NCI-H146 treated with DMSO at 0.1 percent for 48 hours (cell line): ENCODE data around the gene DDHD1.
A peak's percentile ranks its signal among the peaks of the same experiment; 100 is the strongest.
"Not testable (repeated sequence)": the region's sequence is repeated elsewhere in the genome, so short reads cannot be mapped to it uniquely, and the experiment has no call there.

Experiments
- DNase-seq: peaks from one replicate; lab custom pipeline; 2025; ENCODE audit not compliant: unreplicated experiment; lab: John Stamatoyannopoulos, UW

Gene DDHD1

DNA sequence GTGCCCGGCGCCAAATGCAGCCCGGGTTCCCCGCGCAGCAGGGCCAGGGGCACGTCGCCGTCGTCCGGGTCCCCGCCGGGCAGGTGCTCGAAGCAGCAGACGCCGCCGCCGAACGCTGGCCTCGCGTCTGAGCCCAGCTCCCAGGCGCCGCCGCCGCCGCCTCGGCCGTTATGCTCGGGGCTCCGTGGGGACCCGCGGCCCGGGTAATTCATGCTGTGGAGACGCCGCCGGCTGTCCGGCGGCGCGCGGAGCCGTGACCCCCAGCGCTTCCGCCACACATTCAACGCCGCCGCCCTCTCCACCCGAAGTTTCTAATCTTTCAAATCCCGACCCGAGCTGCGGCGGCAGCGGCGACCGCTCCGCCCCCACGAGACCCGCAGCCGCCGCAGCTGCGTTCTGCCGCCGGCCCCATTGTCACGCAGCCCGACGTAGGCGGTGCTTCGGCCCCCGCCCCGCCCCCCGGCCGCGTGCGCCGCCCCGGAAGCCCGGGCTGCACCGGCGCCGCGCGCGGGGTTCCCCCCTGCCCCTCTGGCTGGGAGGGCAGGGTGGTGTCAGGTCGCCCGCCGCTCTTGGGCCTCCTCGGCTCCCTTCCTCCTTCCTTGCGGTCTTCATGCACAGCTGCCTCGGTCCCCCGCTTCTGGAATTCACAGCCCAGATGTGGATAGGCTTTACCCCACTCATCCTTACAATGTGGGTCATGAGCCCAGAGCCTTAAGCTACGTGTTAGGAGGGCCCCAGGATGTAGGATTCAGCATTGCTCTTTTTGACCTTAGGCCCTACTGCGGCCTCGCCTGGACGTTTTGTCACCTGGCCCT lies at the start of gene DDHD1:
Gene DDHD1 (minus strand): TSS at position 437 of the 815 bp plus-strand sequence. CDS start 225 bp downstream, at position 212.
- DNase-seq: peak; percentile 58

DNA sequence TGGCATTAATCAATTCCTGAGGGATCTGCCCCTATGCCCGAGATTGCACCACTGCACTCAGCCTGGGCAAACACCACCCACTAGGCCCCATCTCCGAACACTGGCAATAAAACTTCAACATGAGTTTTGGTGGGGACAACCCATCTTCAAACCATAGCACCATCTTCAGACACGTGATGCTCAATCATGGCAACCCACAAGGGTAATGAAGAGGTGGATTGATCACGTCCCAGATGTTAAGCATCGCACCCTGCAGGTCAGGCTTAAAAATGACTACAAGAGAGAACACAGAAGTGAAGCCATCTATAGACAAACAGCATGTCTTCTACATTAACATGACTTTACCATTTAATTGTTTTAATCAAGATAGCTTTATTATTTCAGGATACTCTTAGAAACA lies 42.8 kb upstream of the DDHD1 start:
- no peak for DNase-seq

DNA sequence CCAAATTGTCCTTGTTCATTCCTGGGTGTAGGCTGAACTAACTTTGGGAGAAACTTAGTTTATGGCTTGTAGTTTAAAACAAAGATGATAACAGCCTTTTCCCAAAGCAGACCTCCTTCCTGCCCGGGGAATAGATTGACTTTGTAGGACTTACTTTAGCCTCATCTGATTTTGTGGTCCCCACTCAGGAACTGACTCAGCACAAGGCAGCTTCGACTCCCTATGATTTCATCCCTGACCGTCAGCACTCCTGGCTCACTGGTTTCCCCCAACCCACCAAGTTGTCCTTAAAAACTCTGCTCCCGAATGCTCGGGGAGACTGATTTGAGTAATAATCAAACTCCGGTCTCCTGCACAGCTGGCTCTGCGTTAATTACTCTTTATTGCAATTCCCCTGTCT lies 40.1 kb upstream of the DDHD1 start:
- no peak for DNase-seq

DNA sequence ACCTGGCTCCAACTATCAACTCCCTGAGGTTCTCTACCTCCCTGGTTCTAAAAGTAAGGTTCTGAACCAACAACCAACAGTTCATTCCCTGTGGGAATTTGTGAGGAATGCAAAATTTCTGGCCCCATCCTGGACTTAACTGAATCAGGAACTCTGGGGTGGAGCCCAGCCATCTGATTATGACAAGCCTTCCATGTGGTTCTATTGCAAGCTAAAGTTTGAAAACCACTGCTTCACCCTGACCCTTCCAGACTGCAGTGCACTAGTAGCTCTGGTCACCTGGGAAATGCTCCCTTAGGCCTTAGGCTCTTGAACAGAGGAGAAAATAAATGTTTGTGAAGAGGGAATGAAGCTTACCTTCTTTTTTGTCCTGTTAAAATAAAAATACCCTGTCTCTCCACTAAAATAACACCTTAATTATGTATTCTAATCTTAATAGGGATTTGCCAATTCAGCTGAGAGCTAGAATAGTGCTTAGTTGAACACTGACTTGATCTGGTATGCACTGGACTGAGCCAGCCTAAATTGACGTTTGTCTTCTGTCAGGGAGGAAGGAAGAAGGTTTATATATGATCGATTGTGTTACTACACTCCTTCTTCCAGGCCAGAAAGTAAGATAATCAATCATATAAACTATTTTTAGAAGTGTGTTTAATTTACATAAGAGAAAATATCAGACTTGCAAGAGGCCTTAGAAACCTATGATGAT lies 39.1 kb upstream of the DDHD1 start:
- no peak for DNase-seq

DNA sequence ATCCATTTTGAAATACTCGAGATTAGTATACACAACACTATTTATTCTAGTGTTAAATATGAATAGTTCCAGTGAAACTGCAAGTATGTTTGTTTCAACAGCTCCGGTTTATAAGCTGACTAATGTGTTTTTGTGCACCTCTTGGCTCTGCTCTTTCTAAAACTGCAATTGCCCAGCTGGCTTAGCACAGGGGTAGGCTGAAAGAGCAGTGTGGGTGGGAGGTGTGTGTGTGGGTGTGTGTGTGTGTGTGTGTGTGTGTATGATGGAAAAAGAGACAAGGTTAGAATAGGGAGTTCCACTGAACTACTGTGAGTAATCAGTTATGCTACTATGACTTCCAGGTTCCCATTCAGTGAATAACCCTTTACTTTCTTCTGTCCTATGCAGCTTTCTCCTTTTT lies 37.8 kb upstream of the DDHD1 start:
- no peak for DNase-seq

DNA sequence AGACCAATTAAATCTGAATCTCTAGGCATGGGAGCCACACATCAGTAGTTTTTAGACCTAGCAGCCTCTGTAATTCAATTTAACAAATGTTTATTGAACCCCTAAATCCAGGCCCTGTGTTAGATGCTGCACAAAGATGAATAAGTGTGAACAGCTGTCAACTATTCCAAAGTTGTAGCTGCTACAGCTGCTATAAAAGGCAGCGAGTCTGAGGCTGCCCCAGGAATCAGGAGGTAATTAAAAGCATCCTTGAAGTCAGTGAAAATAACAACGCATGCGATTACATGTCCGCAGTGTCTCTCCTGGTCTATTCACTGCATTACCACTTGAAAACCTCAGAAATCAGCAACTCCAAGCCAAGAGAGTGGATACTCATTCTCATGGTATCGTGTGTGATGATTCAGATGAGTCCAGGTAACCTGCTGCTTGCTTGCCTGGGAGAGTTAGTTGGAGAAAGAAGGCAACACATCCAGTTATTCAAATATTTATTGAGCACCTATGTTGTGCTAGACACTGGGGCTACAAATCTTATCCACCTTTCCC lies 34.9 kb upstream of the DDHD1 start:
- DNase-seq: no peak

DNA sequence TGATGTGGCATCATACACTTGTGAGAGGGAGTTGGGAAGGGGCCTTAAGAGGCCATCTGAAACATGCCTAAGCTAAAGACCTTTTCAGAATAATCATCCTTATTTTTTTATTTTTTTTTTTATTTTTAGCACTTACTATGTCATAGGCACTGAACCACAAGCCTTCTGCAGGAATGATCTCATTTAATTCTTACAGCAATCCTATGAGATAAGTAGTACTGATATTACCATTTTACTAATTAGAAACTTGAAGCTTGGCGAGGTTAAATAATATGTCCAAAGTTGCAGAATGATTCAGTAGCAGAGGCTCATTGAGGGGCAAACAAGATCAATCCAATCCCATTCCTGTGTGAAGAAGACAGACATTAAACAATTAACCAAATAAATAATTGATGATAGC lies 33.4 kb upstream of the DDHD1 start:
- no peak for DNase-seq

DNA sequence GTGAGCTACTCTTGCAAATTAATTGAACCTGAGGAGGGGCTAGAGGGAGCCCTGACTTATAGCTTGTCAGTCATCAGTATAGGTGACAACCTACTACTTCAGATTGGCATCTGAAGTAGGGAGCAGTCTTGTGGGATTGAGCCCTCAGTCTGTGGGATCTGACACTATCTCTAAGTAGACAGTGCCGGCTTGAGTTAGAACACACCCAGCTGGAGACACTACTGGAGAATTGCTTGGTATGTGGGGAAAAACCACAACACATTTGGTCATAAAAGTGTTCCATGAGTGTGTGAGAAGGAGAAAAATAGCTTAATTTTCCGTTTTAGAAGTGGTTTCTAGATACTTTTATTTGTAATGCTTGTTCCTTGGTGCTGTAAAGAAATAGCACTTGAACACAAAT lies 30.5 kb upstream of the DDHD1 start:
- DNase-seq: no peak

DNA sequence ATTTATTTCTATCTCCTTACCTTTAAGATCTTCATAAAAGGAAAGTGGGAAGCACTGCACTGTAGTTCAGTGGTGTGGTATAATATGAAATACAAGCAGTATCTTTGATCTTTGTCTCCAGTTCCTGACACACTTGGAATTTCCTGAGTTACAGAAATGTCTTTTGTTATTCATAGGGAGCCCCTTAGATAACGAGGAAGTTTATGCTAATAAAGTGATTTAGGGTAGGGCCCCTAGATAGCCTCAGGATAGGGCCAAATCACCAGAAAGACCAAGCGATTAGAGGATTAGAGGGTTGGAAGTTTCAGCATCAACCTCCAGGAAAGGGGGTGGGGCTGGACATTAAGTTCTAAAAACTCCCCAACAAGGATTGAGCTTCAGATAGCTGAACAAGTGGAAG lies 29.9 kb upstream of the DDHD1 start:
- no peak for DNase-seq

DNA sequence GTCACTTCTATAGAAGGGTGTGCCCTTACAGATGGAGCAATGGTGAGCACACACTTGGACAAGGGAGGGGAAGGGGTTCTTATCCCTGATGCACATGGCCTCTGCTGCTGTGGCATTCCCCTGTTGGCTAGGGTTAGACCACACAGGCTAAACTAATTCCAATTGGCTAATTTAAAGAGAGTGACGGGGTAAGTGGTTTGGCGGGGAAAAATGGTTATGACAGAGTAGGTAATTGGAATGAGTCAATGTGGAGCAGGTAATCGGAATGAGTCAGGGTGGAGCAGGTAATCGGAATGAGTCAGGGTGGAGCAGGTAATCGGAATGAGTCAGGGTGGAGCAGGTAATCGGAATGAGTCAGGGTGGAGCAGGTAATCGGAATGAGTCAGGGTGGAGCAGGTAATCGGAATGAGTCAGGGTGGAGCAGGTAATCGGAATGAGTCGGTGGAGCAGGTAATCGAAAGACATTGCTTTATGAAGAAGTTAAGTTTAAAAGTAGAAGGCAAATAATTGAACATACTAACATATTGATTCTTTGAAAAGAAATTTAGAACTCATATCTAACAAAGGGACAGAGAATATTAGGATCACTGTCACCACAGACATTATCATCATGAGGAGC lies 28.4 kb upstream of the DDHD1 start:
- not testable (repeated sequence) for DNase-seq

DNA sequence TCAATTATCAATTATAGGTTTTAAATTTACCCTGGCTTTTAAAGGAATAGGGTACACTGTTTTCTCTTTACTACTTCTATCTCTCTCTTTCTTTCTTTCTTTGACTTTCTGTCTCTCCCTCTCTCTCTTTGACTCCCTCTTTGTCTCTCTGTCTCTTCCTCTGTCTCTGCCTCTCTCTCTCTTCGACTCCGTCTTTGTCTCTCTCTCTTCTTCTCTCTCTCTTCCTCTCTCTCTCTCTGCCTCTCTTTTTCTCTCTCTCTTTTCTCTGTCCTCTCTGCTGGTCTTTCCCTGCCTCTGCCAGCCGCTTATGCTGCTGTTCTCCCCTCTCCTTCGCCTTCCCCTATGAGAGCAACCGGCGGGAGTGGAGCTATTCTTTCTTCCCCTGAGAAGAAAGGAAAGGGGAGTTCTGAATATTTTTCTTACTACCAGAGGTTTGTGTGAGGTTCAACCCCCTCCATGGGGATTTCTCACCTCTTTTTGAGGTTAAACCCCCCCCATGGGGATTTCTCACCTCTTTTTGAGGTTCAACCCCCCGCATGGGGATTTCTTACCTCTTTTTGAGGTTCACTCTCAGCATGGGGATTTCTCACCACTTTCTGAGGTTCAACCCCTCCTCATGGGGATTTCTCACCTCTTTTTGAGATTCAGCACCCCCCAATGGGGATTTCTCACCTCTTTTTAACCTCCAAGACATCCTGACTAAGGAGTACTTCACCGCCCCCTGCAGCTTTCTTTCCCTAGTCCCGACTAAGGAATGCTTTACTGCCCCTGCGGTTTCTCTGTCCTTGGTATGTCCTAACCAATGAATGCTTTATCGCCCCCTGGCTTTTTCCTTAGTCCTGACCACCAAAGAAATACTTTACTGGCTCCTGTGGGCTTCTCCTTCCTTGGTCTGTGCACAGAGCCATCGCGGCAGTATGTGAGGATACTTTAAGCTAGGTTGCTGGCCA lies 27.4 kb upstream of the DDHD1 start:
- DNase-seq: no peak

DNA sequence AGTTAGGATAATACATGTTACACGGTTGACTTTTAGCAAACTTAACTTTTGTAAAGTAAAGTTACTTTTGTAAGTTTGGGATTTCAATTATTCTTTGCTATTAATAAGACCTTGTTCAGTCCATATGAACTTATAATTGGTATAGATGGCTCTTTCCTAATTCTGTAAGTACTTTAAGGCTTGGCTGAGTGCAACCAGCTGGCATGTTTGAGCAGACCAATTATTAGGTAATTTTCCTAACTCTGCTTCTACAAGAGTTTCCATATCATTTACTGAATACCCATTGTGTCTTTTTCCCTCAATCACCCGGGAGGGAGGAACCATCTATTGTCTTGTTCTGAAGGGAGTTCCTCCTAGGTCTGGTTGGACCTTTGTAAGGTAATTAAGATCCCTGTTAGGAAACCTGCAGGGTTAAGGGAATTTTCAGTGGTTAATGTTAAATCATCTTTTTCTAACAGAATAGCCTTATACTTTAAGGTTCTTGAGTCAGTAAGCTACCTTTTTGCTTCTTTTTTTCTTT lies 26.4 kb upstream of the DDHD1 start:
- DNase-seq: not testable (repeated sequence)

DNA sequence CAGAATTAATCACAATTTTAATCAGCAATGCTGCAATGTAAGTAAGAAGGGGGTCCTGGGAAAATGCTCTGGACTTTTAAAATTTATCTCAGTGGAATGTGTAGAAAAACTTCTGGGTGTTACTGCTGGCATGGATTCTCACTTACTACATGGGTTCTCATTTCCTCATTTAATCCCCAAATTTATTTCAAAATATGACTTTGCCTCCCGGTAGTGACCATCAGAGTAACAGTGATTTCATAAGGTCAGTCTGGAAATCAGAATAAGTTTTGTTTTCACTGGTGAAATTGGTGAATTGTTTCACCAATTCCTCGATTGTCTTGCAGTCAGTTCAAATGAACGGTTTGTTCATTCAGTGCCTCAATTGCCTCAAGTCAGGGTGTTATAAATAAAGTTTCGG lies 22.3 kb upstream of the DDHD1 start:
- DNase-seq: no peak

DNA sequence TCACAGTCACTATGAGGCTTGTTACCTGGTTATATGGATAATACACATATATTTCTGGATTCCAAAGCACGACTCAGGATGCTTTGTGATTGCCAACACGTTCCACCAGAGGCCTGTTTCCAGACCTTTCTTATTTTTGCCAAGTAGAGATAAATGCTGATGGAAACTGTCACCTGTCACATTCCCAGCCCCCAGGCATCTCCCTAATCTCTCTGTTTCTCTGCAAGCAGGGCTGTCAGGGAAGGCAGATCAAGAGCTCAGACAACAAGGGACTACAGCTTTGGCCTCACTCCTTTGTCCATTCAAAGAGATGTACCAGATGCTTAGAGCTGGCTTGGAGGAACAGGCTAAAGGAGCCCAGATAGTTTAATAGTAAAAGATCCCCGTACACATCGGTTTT lies 21.8 kb upstream of the DDHD1 start:
- no peak for DNase-seq

DNA sequence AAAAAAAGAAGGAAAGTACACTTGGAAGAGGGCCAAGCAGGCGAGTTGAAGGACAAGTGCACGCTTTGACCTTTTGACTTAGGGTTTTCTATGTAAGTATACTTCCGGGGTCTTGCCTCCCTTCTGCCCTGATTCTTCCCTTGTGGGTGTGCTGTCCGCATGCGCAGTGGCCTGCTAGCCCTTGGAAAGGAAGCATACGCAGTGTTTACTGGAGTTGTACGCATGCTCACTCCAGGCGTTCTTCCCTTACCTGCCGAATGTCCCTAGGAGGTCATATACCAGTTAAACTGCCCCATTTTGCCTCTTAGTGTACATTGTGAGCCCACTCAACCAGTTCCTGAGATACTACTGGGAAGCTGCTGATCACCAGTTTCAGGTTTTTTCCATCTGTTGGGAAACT lies 15.7 kb upstream of the DDHD1 start:
- no peak for DNase-seq

DNA sequence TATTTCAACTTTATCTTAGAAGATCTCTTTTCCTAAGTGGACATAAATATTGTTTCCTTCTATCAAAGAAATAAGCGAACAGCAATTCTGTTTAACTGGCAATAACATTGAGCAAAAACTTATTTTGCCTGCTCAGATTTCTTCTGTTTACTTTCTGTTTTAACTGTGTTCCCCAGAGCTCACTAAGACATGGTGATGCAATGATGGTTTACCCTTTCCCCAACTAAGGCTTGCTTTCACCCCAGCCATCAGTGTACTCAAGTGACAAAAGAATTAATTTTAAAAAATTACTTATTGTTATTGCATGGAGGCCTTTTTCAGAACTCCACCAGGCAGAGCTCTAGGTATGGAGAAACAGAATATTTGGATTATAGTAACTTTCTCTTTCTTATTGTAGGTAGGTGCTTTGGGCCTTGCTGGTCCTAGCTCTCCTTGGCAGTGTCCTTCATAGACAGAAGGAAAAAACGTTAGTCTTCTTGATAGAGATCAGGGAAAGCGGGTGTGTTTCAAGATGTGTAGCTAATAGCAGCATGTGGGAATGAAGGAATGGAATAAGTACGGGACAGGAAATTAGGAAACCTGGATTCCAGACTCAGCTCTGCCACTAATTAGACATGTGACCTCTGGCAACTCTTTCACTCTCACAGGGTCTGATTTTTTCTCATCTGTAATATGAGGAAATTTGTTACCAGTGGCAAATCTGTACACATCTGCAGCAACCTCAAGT lies 14.6 kb upstream of the DDHD1 start:
- DNase-seq: no peak

DNA sequence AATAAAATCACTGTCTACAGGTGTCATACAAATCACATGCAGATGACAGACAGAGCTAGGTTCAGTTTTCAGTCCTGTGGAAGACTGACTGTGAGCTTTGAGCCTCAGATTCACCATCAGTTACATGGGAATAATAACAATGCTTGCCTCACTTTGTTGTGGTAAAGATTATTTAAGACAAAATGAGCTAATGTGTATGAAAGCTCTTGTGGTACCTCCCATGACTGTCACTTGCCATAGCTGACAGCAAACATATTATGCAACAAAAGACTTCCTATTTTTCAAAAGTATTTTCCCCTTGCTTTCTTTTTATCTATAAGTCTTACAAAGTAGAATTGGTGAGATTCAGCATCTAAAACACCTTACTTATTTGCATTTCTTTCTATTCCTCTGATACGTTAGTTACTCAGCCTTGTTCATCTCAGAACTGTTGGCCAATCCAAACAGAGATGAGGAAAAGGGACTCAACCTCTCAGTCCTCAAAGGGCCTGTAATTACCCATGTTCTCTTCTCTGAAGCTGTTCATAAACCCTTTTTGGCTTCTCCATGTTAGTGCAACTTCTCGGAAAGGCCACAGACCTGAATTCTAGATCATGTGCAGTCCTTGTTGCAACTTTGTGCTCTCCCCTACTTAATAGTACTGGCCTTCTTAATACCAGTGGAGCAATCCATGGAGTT lies 8.8 kb upstream of the DDHD1 start:
- no peak for DNase-seq

DNA sequence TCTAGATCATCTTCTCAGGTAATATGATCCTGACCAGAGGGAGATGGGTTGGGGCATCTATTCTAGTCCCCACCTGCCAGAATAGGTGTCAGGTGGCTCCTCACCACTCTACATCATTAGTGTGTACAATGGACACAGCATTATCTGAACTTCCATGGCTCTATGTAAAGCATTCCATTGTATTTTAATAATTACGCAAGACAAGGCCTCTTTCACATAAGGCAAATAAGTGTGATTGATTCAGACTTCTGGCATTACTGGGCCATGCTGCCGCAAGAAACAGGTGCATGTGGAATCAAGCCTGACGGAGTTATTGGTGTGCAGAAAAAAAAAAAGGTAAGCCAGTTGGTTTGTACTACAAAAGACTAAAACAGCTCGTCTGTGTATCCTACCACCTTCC lies 3.1 kb upstream of the DDHD1 start:
- DNase-seq: peak; percentile 96

DNA sequence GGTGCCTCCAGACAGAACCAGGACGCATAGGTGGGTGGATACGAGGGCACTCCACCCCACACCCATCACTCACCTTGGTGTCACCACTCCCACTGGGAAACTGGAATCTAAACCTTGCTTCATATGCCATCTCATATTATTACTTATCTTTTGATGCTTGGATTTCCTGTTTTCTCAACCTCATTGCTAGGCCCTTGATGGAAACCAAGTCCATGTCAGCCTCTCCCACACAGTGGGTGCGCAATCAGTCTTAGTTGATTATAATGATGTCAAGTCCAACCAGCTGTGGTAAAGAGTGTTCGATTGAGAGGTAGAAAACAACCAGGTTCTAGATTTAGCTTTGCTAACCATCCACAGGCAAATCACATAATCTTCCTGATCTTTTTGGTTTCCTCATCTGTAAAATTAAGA lies 584 bp upstream of the DDHD1 start:
- no peak for DNase-seq
